Testis (tissue), 2 donors: ENCODE data around the gene ULK4.

Experiments
- POLR2A ChIP-seq: fragments of 450-650 bp; IDR thresholded peaks from one replicate; pipeline ENCODE4 v1.6.1; 2017; ENCODE audit warnings: antibody characterized with exemption, mild to moderate bottlenecking, moderate library complexity
- TF ChIP-seq, protein P1 (sequence below), 3 experiments: fragments of 450-650 bp in 2 of 3; fragments of 200-600 bp in 1 of 3; sonication (generic) in 1 of 3; IDR thresholded peaks; one replicate each; pipeline ENCODE4 v1.5.1; 2016 to 2019; ENCODE audit warnings: antibody characterized with exemption in 3 of 3, mild to moderate bottlenecking in 2 of 3, moderate library complexity in 1 of 3

- TF ChIP-seq, protein P1, sequence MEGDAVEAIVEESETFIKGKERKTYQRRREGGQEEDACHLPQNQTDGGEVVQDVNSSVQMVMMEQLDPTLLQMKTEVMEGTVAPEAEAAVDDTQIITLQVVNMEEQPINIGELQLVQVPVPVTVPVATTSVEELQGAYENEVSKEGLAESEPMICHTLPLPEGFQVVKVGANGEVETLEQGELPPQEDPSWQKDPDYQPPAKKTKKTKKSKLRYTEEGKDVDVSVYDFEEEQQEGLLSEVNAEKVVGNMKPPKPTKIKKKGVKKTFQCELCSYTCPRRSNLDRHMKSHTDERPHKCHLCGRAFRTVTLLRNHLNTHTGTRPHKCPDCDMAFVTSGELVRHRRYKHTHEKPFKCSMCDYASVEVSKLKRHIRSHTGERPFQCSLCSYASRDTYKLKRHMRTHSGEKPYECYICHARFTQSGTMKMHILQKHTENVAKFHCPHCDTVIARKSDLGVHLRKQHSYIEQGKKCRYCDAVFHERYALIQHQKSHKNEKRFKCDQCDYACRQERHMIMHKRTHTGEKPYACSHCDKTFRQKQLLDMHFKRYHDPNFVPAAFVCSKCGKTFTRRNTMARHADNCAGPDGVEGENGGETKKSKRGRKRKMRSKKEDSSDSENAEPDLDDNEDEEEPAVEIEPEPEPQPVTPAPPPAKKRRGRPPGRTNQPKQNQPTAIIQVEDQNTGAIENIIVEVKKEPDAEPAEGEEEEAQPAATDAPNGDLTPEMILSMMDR (IDR thresholded peaks at IDR 0.05): no peak
- no peak for TF ChIP-seq POLR2A
Observed at GRCh38 chr3:41250825-41251224, 711.1 kb downstream of the ULK4 start.
